Lower leg skin (tissue), 4 donors: ENCODE data around the gene CTDSPL. TPM values are rescaled to one million over a fixed set of nuclear protein-coding genes. Genes with fewer than 3 reads are reported as not detected.

Source experiments
- DNase-seq, 2 donors: peaks; one replicate each; pipeline ENCODE4 v3.0.0-alpha.2; 2019; ENCODE audit warnings: low spot score in 2 of 2
- H3K4me3 ChIP-seq: fragments of 200-600 bp; sonication (generic); 2 replicates; pipeline ENCODE4 v1.5.1; 2017; ENCODE audit warnings: mild to moderate bottlenecking, low read depth; ENCODE audit not compliant: poor library complexity, severe bottlenecking
- CTCF ChIP-seq, 3 donors: fragments of 450-650 bp; IDR thresholded peaks; one replicate each; pipeline ENCODE4 v1.5.1; 2016; ENCODE audit warnings: antibody characterized with exemption in 3 of 3, mild to moderate bottlenecking in 3 of 3, moderate library complexity in 2 of 3
- POLR2A ChIP-seq, 2 donors: fragments of 450-650 bp; IDR thresholded peaks; one replicate each; pipeline ENCODE4 v1.6.1; 2016 to 2017; ENCODE audit warnings: antibody characterized with exemption in 2 of 2, mild to moderate bottlenecking in 1 of 2, moderate library complexity in 1 of 2
- WGBS, 2 donors: methylation state at CpG; one replicate each; pipeline ENCODE4 v1.1.5; 2018; 5-methylcytosine and 5-hydroxymethylcytosine counted together
- intact Hi-C: fragments of 100-400 bp; cut with DNase I; formaldehyde crosslinking; loops from one replicate; pipeline ENCODE4 v1.15.0; 2023; ENCODE audit warnings: low total_unique reads
- total RNA-seq, 4 donors: library from RNA; depleted of rRNA; stranded (reverse); fragments of >200 nt; gene quantifications; one replicate each; pipeline ENCODE4 v1.1.0, GENCODE V29; 2016

The CTDSPL gene
- total RNA-seq, 4 donors from 2014 or later, result 59.8 to 97.5 (median 94.6) TPM

GRCh38 chr3:38000242-38000916, 138.7 kb downstream of the CTDSPL start:
- WGBS, 2 donors, result 91 to 95% methylated on average over 6 of the region's 6 CpGs
- intact Hi-C loops, result loop anchor here (10.0 kb wide), 1 partner anchor 114 kb away; no protein-coding TSS in a partner anchor
- TF ChIP-seq POLR2A (IDR thresholded peaks at IDR 0.05), result no peak
- no peak for TF ChIP-seq CTCF (IDR thresholded peaks at IDR 0.05)
- H3K4me3 ChIP-seq, result no peak overlapping the region
- no peak for DNase-seq

DNA sequence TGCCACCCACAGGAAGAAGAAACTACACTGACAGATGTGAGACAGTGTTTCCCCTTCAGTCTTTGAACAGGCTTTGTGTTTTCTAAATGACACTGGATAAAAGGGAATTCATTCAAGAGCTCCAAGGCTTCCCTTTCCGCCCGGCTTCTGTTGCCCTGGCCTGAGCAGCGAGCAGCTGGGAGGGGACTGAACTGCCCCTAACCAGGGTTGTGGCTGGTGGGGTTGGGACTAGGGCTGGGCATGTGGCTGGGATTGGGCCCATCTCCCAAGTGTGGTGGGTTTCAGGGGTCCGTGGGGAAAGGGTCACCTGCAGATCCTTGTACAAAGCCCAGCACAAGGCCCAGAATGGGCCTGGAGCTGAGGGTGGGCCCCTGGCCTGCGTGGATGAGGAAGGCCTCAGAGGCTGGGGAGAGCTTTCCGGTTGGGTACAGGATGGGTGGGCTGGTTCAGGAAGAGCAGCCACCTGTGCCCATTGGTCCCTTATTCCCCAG, 139.3 kb downstream of the CTDSPL start:
- H3K4me3 ChIP-seq, result no peak overlapping the region
- intact Hi-C loops, result loop anchor here (10.0 kb wide), 1 partner anchor 114 kb away; no protein-coding TSS in a partner anchor
- DNase-seq, result no peak
- TF ChIP-seq CTCF (IDR thresholded peaks at IDR 0.05) (no peak), POLR2A (IDR thresholded peaks at IDR 0.05) (no peak)
- 91 to 96% methylated on average over 6 of the region's 6 CpGs for WGBS, 2 donors

GRCh38 chr3:38001456-38002081, 139.9 kb downstream of the CTDSPL start:
- 90 to 91% methylated on average over 8 to 9 of the region's 9 CpGs for WGBS, 2 donors
- TF ChIP-seq CTCF (IDR thresholded peaks at IDR 0.05) (no peak), POLR2A (IDR thresholded peaks at IDR 0.05) (no peak)
- intact Hi-C loops, result loop anchor here (10.0 kb wide), 1 partner anchor 113 kb away; no protein-coding TSS in a partner anchor
- no peak for DNase-seq
- no peak overlapping the region for H3K4me3 ChIP-seq

DNA sequence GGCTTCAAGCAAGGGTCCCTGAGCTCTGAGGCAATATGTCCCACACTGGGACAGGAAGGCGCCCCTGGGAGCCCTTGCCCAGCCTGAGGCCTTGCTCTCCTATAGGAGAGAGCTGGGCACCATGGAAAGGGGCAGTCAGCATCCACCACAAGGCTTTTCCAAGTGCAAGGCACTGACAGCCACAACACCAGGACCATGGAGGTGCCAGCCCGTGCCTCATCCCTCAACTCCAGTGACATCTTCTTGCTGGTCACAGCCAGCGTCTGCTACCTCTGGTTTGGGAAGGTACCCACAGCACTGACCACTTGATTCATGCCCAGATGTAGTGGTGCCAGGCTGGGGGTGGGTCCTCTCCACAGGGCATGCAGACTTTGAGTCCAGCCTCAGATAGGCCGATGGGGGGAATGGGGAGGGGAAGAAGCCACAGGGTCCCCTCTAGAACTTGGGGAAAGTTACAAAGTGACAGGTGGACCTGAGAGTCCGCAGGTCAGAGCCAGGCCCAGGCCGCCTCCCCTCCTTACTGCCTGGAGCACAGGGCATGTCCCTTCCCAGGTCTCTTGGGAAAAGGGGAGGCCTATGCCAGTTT, 140.7 kb downstream of the CTDSPL start:
- no peak overlapping the region for H3K4me3 ChIP-seq
- TF ChIP-seq POLR2A (IDR thresholded peaks at IDR 0.05), result no peak
- no peak for TF ChIP-seq CTCF (IDR thresholded peaks at IDR 0.05)
- 94% methylated on average over 6 of the region's 6 CpGs for WGBS, 2 donors
- no peak for DNase-seq
- intact Hi-C loops, result loop anchor here (10.0 kb wide), 1 partner anchor 112 kb away; no protein-coding TSS in a partner anchor

- no peak for DNase-seq
These were observed 141.3 kb downstream of the CTDSPL start for GRCh38 chr3:38002940-38003339.

More at GRCh38 chr3:38002940-38003339, 141.3 kb downstream of the CTDSPL start:
- 85% methylated on average over 8 to 9 of the region's 9 CpGs for WGBS, 2 donors
- intact Hi-C loops, result loop anchor here (10.0 kb wide), 1 partner anchor 112 kb away; no protein-coding TSS in a partner anchor
- no peak overlapping the region for H3K4me3 ChIP-seq
- TF ChIP-seq POLR2A (IDR thresholded peaks at IDR 0.05), result no peak
- TF ChIP-seq CTCF (IDR thresholded peaks at IDR 0.05), result no peak
